Measurements from ENCODE around the gene OR2A5.
A peak's percentile ranks its signal among the peaks of the same experiment; 100 is the strongest.
"Not testable (repeated sequence)": the region's sequence is repeated elsewhere in the genome, so short reads cannot be mapped to it uniquely, and the experiment has no call there.

The OR2A5 gene

GRCh38 chr7:144048648-144049047, at the start of gene OR2A5:
OR2A5 (plus strand) TSS chr7:144048948; CDS start chr7:144050402, 1,454 bp downstream.
- no peaks in the 10 kb centered on the region for H3K9me3 Mint-ChIP-seq
- H3K36me3 Mint-ChIP-seq, result no peaks in the 10 kb centered on the region
- ATAC-seq, result no peak
- H3K4me3 Mint-ChIP-seq, result no peak within 1 kb of the TSS
- no peaks in the 10 kb centered on the region for H3K4me1 Mint-ChIP-seq
- DNase-seq (ENCODE audit: low spot score in 2 of 2), result no peak
- no peak within 1 kb of the TSS for H3K27ac Mint-ChIP-seq

- no peak within 1 kb of the TSS for H3K27ac Mint-ChIP-seq
- no peaks in the 10 kb centered on the region for H3K4me1 Mint-ChIP-seq
- no peaks in the 10 kb centered on the region for H3K9me3 Mint-ChIP-seq
- DNase-seq (ENCODE audit: low spot score in 2 of 2) (no peak), ATAC-seq (no peak)
- H3K4me3 Mint-ChIP-seq, result no peak within 1 kb of the TSS
- no peaks in the 10 kb centered on the region for H3K36me3 Mint-ChIP-seq
Observed at GRCh38 chr7:144000020-144000419, 48.7 kb upstream of the OR2A5 start, which contains the start of gene OR6B1. OR6B1 (plus strand) TSS chr7:144000320; CDS start chr7:144003997, 3,677 bp downstream.

GRCh38 chr7:144001543-144001942, 47.2 kb upstream of the OR2A5 start:
- no peak overlapping the region for H3K27ac Mint-ChIP-seq
- ATAC-seq, result no peak
- no peak for DNase-seq (ENCODE audit: low spot score in 2 of 2)
- no peaks in the 10 kb centered on the region for H3K4me1 Mint-ChIP-seq
- no peaks in the 10 kb centered on the region for H3K9me3 Mint-ChIP-seq
- no peaks in the 10 kb centered on the region for H3K36me3 Mint-ChIP-seq
- H3K4me3 Mint-ChIP-seq, result no peak overlapping the region

- no peak for ATAC-seq
- Mint-ChIP-seq H3K36me3 (no peaks in the 10 kb centered on the region), H3K4me3 (no peak overlapping the region), H3K4me1 (no peaks in the 10 kb centered on the region), H3K27ac (no peak overlapping the region), H3K9me3 (no peaks in the 10 kb centered on the region)
- no peak for DNase-seq (ENCODE audit: low spot score in 2 of 2)
Observed at GRCh38 chr7:144004703-144005102, 44.0 kb upstream of the OR2A5 start.

- H3K4me3 Mint-ChIP-seq, result no peak overlapping the region
- no peaks in the 10 kb centered on the region for H3K36me3 Mint-ChIP-seq
- ATAC-seq (no peak), DNase-seq (ENCODE audit: low spot score in 2 of 2) (no peak)
- H3K9me3 Mint-ChIP-seq, result peaks cover 3% of the 10 kb centered on the region
- no peak overlapping the region for H3K27ac Mint-ChIP-seq
- no peaks in the 10 kb centered on the region for H3K4me1 Mint-ChIP-seq
Observed at GRCh38 chr7:144006029-144006691, 42.6 kb upstream of the OR2A5 start.

- Mint-ChIP-seq H3K4me3 (no peak overlapping the region), H3K4me1 (no peaks in the 10 kb centered on the region), H3K27ac (no peak overlapping the region), H3K9me3 (peaks cover 3% of the 10 kb centered on the region), H3K36me3 (no peaks in the 10 kb centered on the region)
- ATAC-seq (no peak), DNase-seq (ENCODE audit: low spot score in 2 of 2) (no peak)
Observed at GRCh38 chr7:144006692-144007042, 42.1 kb upstream of the OR2A5 start.

- no peak overlapping the region for H3K4me3 Mint-ChIP-seq
- H3K9me3 Mint-ChIP-seq, result peaks cover 3% of the 10 kb centered on the region
- DNase-seq (ENCODE audit: low spot score in 2 of 2) (no peak), ATAC-seq (no peak)
- no peaks in the 10 kb centered on the region for H3K36me3 Mint-ChIP-seq
- no peak overlapping the region for H3K27ac Mint-ChIP-seq
- no peaks in the 10 kb centered on the region for H3K4me1 Mint-ChIP-seq
Observed at GRCh38 chr7:144009361-144009760, 39.4 kb upstream of the OR2A5 start.

GRCh38 chr7:144010061-144010460, 38.7 kb upstream of the OR2A5 start:
- H3K36me3 Mint-ChIP-seq; DNase-seq (ENCODE audit: low spot score in 2 of 2); H3K9me3 Mint-ChIP-seq; H3K4me3 Mint-ChIP-seq; H3K27ac Mint-ChIP-seq; ATAC-seq; H3K4me1 Mint-ChIP-seq: not testable (repeated sequence)

- not testable (repeated sequence) for DNase-seq (ENCODE audit: low spot score in 2 of 2); H3K27ac Mint-ChIP-seq; ATAC-seq; H3K36me3 Mint-ChIP-seq; H3K4me3 Mint-ChIP-seq; H3K9me3 Mint-ChIP-seq; H3K4me1 Mint-ChIP-seq
Observed at GRCh38 chr7:144010821-144011220, 37.9 kb upstream of the OR2A5 start.

GRCh38 chr7:144011458-144012230, 37.1 kb upstream of the OR2A5 start:
- H3K27ac Mint-ChIP-seq, result no peak overlapping the region
- H3K4me1 Mint-ChIP-seq, result no peaks in the 10 kb centered on the region
- DNase-seq (ENCODE audit: low spot score in 2 of 2) (no peak), ATAC-seq (no peak)
- peaks cover 3% of the 10 kb centered on the region for H3K9me3 Mint-ChIP-seq
- H3K4me3 Mint-ChIP-seq, result no peak overlapping the region
- no peaks in the 10 kb centered on the region for H3K36me3 Mint-ChIP-seq

GRCh38 chr7:144018065-144018464, 30.7 kb upstream of the OR2A5 start:
- Mint-ChIP-seq H3K4me1 (no peaks in the 10 kb centered on the region), H3K27ac (no peak overlapping the region), H3K4me3 (no peak overlapping the region), H3K36me3 (no peaks in the 10 kb centered on the region), H3K9me3 (peaks cover 3% of the 10 kb centered on the region)
- ATAC-seq, result no peak
- no peak for DNase-seq (ENCODE audit: low spot score in 2 of 2)

- peaks cover 3% of the 10 kb centered on the region for H3K9me3 Mint-ChIP-seq
- H3K27ac Mint-ChIP-seq, result no peak overlapping the region
- no peaks in the 10 kb centered on the region for H3K36me3 Mint-ChIP-seq
- ATAC-seq (peak; percentile 44), DNase-seq (ENCODE audit: low spot score in 2 of 2) (no peak)
- H3K4me3 Mint-ChIP-seq, result no peak overlapping the region
- no peaks in the 10 kb centered on the region for H3K4me1 Mint-ChIP-seq
Observed at GRCh38 chr7:144019457-144019856, 29.3 kb upstream of the OR2A5 start.

- no peaks in the 10 kb centered on the region for H3K4me1 Mint-ChIP-seq
- DNase-seq (ENCODE audit: low spot score in 2 of 2) (no peak), ATAC-seq (no peak)
- H3K4me3 Mint-ChIP-seq, result no peak overlapping the region
- H3K27ac Mint-ChIP-seq, result no peak overlapping the region
- no peaks in the 10 kb centered on the region for H3K36me3 Mint-ChIP-seq
- H3K9me3 Mint-ChIP-seq, result peaks cover 3% of the 10 kb centered on the region
Observed at GRCh38 chr7:144020340-144020739, 28.4 kb upstream of the OR2A5 start.

- Mint-ChIP-seq H3K27ac (no peak overlapping the region), H3K36me3 (no peaks in the 10 kb centered on the region), H3K4me1 (no peaks in the 10 kb centered on the region), H3K4me3 (no peak overlapping the region), H3K9me3 (peaks cover 3% of the 10 kb centered on the region)
- DNase-seq (ENCODE audit: low spot score in 2 of 2) (no peak), ATAC-seq (no peak)
Observed at GRCh38 chr7:144022169-144022568, 26.6 kb upstream of the OR2A5 start.

GRCh38 chr7:144023171-144023827, 25.4 kb upstream of the OR2A5 start:
- H3K4me1 Mint-ChIP-seq, result no peaks in the 10 kb centered on the region
- H3K27ac Mint-ChIP-seq, result no peak overlapping the region
- H3K4me3 Mint-ChIP-seq, result no peak overlapping the region
- ATAC-seq (no peak), DNase-seq (ENCODE audit: low spot score in 2 of 2) (no peak)
- H3K36me3 Mint-ChIP-seq, result no peaks in the 10 kb centered on the region
- H3K9me3 Mint-ChIP-seq, result peaks cover 3% of the 10 kb centered on the region

GRCh38 chr7:144024213-144024612, 24.5 kb upstream of the OR2A5 start:
- H3K4me3 Mint-ChIP-seq, result no peak overlapping the region
- no peaks in the 10 kb centered on the region for H3K36me3 Mint-ChIP-seq
- DNase-seq (ENCODE audit: low spot score in 2 of 2) (no peak), ATAC-seq (no peak)
- no peaks in the 10 kb centered on the region for H3K9me3 Mint-ChIP-seq
- no peaks in the 10 kb centered on the region for H3K4me1 Mint-ChIP-seq
- H3K27ac Mint-ChIP-seq, result no peak overlapping the region

Data from stimulated activated effector memory CD8-positive, alpha-beta T cell treated with anti-CD3 and anti-CD28 coated beads, Interleukin-12 subunit alpha, Interleukin-12 subunit beta, amount 100 ng/mL, for 72 hours (primary cell).